CD4-positive, alpha-beta T cell (primary cell): ENCODE measurements around the gene GABPB1. TPM values are rescaled to one million over a fixed set of nuclear protein-coding genes. Genes with fewer than 3 reads are reported as not detected.

Experiments used
- ATAC-seq: fragments of 200-7000 bp; cut with Tn5 transposase; one replicate; pipeline ENCODE4 v1.10.0; 2022; ENCODE audit warnings: mild to moderate bottlenecking; ENCODE audit not compliant: poor library complexity
- CTCF ChIA-PET: fragments of 350-600 bp; sonication (Branson Sonifier 250); formaldehyde crosslinking; loops from one replicate; lab custom pipeline; 2021; ENCODE audit warnings: antibody characterized with exemption, inconsistent platforms; lab: Charles Lee
- POLR2A ChIA-PET: fragments of 350-600 bp; sonication (Branson Sonifier 250); formaldehyde crosslinking; loops from one replicate; lab custom pipeline; 2021; ENCODE audit warnings: antibody characterized with exemption, inconsistent platforms; lab: Charles Lee
- DNase-seq, 14 experiments: peaks; one replicate each; pipeline ENCODE4 v3.0.0-alpha.2; 2013 to 2020; ENCODE audit warnings: mixed read lengths in 2 of 14
- H3K27ac ChIP-seq, 2 donors: one replicate each; pipeline versions ENCODE4 v1.5.1 to v1.7.0; 2013; ENCODE audit warnings: low read length in 2 of 2, low read depth in 1 of 2, mild to moderate bottlenecking in 1 of 2
- H3K27me3 ChIP-seq, 2 experiments: 1 replicate in 1 of 2; 2 replicates in 1 of 2; pipeline versions ENCODE4 v1.6.1 to v1.7.0; 2013; ENCODE audit warnings: low read length in 2 of 2, control low read depth in 1 of 2, mild to moderate bottlenecking in 1 of 2, moderate library complexity in 1 of 2; ENCODE audit not compliant: insufficient read depth in 2 of 2, control insufficient read depth in 1 of 2
- H3K36me3 ChIP-seq: one replicate; pipeline ENCODE4 v1.6.1; 2013; ENCODE audit warnings: low read length, control low read depth; ENCODE audit not compliant: insufficient read depth
- H3K4me1 ChIP-seq: one replicate; pipeline ENCODE4 v1.6.1; 2013; ENCODE audit warnings: low read length, control low read depth; ENCODE audit not compliant: insufficient read depth
- H3K4me3 ChIP-seq: one replicate; pipeline ENCODE4 v1.5.1; 2013; ENCODE audit warnings: mild to moderate bottlenecking, low read length, moderate library complexity
- H3K9me3 ChIP-seq, 2 experiments: 1 replicate in 1 of 2; 2 replicates in 1 of 2; pipeline versions ENCODE4 v1.6.1 to v1.7.0; 2013; ENCODE audit warnings: low read length in 2 of 2, mild to moderate bottlenecking in 2 of 2, control low read depth in 1 of 2, moderate library complexity in 1 of 2; ENCODE audit not compliant: control insufficient read depth in 1 of 2, insufficient read depth in 1 of 2
- H3K27ac Mint-ChIP-seq: one replicate; pipeline ENCODE4 v1.8.0; 2020; ENCODE audit warnings: mixed read lengths
- H3K27me3 Mint-ChIP-seq: one replicate; pipeline ENCODE4 v1.8.0; 2021; ENCODE audit warnings: mixed read lengths
- H3K36me3 Mint-ChIP-seq: one replicate; pipeline ENCODE4 v1.8.0; 2021; ENCODE audit warnings: low read depth, mixed read lengths
- H3K4me1 Mint-ChIP-seq: one replicate; pipeline ENCODE4 v1.8.0; 2021; ENCODE audit warnings: low read depth, mixed read lengths
- H3K4me3 Mint-ChIP-seq: one replicate; pipeline ENCODE4 v1.8.0; 2020; ENCODE audit warnings: mild to moderate bottlenecking, mixed read lengths
- H3K9me3 Mint-ChIP-seq: one replicate; pipeline ENCODE4 v1.8.0; 2020; ENCODE audit warnings: mixed read lengths
- intact Hi-C, 2 experiments: fragments of 100-400 bp; cut with DNase I in 1 of 2; cut with micrococcal nuclease in 1 of 2; formaldehyde crosslinking; loops; one replicate each; pipeline versions ENCODE4 v1.15.1 to v1.9.0; 2023 to 2025; cut with DNase I, micrococcal nuclease
- total RNA-seq, 174 experiments: library from RNA in 2 of 174; stranded (reverse) in 2 of 174; gene quantifications; one replicate each; pipeline ENCODE4 v1.2.3 and lab custom pipeline; 2021 to 2026
- TF ChIP-seq, protein P1 (sequence below): fragments of 200-600 bp; IDR thresholded peaks from one replicate; pipeline ENCODE4 v1.8.0; 2022; ENCODE audit warnings: antibody characterized with exemption, mild to moderate bottlenecking

Gene GABPB1
- total RNA-seq, 2 experiments from 2014 or later, result 25.7 to 27.1 TPM

GRCh38 chr15:50321680-50322210 is 33.3 kb downstream of the GABPB1 start:
- CTCF ChIA-PET, result interaction anchor here (1.3 kb wide), 1 partner anchor 29 kb away, joined by 4 read pairs; no protein-coding TSS in a partner anchor
- no peak for DNase-seq
- ATAC-seq, result no peak
- H3K4me3 Mint-ChIP-seq, result no peak overlapping the region
- Histone ChIP-seq H3K4me3 (no peak overlapping the region), H3K27me3 (no peaks in the 10 kb centered on the region), H3K36me3 (no peaks in the 10 kb centered on the region), H3K9me3 (no peaks in the 10 kb centered on the region), H3K27ac (no peak overlapping the region), H3K4me1 (no peaks in the 10 kb centered on the region)
- POLR2A ChIA-PET, result interaction anchor here (0.7 kb wide), 1 partner anchor 32 kb away, joined by 3 read pairs; no protein-coding TSS in a partner anchor
- H3K4me1 Mint-ChIP-seq, result peaks cover 24% of the 10 kb centered on the region
- no peaks in the 10 kb centered on the region for H3K27me3 Mint-ChIP-seq
- H3K27ac Mint-ChIP-seq, result peak overlapping the region; percentile 44
- intact Hi-C loops, result no loop called here
- H3K36me3 Mint-ChIP-seq, result no peaks in the 10 kb centered on the region
- no peaks in the 10 kb centered on the region for H3K9me3 Mint-ChIP-seq
- TF ChIP-seq, protein P1, sequence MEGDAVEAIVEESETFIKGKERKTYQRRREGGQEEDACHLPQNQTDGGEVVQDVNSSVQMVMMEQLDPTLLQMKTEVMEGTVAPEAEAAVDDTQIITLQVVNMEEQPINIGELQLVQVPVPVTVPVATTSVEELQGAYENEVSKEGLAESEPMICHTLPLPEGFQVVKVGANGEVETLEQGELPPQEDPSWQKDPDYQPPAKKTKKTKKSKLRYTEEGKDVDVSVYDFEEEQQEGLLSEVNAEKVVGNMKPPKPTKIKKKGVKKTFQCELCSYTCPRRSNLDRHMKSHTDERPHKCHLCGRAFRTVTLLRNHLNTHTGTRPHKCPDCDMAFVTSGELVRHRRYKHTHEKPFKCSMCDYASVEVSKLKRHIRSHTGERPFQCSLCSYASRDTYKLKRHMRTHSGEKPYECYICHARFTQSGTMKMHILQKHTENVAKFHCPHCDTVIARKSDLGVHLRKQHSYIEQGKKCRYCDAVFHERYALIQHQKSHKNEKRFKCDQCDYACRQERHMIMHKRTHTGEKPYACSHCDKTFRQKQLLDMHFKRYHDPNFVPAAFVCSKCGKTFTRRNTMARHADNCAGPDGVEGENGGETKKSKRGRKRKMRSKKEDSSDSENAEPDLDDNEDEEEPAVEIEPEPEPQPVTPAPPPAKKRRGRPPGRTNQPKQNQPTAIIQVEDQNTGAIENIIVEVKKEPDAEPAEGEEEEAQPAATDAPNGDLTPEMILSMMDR, result no peak

- Histone ChIP-seq H3K4me1 (no peaks in the 10 kb centered on the region), H3K27ac (no peak overlapping the region), H3K9me3 (no peaks in the 10 kb centered on the region), H3K36me3 (no peaks in the 10 kb centered on the region), H3K4me3 (no peak overlapping the region), H3K27me3 (no peaks in the 10 kb centered on the region)
- Mint-ChIP-seq H3K4me3 (no peak overlapping the region), H3K36me3 (no peaks in the 10 kb centered on the region), H3K27me3 (no peaks in the 10 kb centered on the region), H3K4me1 (peaks cover 29% of the 10 kb centered on the region), H3K9me3 (no peaks in the 10 kb centered on the region), H3K27ac (no peak overlapping the region)
- CTCF ChIA-PET, result no interaction called here
- intact Hi-C loops, result no loop called here
- TF ChIP-seq, protein P1, result no peak
- POLR2A ChIA-PET, result no interaction called here
- ATAC-seq, result no peak
- no peak for DNase-seq
Measured at GRCh38 chr15:50320504-50320903, 34.5 kb downstream of the GABPB1 start.

DNA sequence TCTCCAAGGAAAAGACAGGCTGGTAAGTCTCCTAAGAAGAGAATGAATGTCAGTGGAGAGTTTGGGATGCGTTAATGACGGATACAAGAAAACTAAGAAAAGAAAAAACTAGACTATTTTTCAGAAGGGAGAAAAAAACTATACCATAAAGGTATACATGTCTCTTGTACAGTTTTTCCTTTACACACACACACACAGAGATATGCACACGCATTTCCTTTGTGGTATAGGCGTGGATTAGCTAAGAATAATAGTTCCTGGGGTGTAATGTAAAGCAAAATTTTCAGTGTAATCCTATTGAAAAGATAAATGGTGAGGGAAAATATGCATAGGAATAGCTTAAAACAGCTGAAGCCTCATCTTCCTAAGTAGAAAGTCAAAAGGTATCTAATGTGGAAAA is 36.3 kb downstream of the GABPB1 start:
- Mint-ChIP-seq H3K4me1 (peaks cover 33% of the 10 kb centered on the region), H3K27me3 (no peaks in the 10 kb centered on the region), H3K4me3 (no peak overlapping the region), H3K27ac (peak overlapping the region; percentile 21), H3K36me3 (no peaks in the 10 kb centered on the region), H3K9me3 (no peaks in the 10 kb centered on the region)
- intact Hi-C loops, result loop anchor here (5.0 to 10.0 kb wide), 4 partner anchors 34 to 1456 kb away; partner anchors contain the start of gene SLC27A2 (in 1 of the 2)
- Histone ChIP-seq H3K4me1 (no peaks in the 10 kb centered on the region), H3K27me3 (no peaks in the 10 kb centered on the region), H3K4me3 (no peak overlapping the region), H3K27ac (peak overlapping the region in 1 of 2 donors; percentile 7), H3K36me3 (no peaks in the 10 kb centered on the region), H3K9me3 (no peaks in the 10 kb centered on the region)
- DNase-seq, result peak in 1 of 14 experiments; percentile 28
- TF ChIP-seq, protein P1, result no peak
- CTCF ChIA-PET, result no interaction called here
- POLR2A ChIA-PET, result interaction anchor here (0.7 to 1.8 kb wide), 3 partner anchors 36 to 947 kb away, joined by 3 to 9 read pairs (median 4); partner anchors contain the start of gene GABPB1
- no peak for ATAC-seq
